Fibroblast of skin of right quadriceps (primary cell): ENCODE measurements around the gene GLT6D1.

ENCODE experiments used
- DNase-seq: peaks from one replicate; pipeline ENCODE4 v3.0.0-alpha.2; 2013

Gene GLT6D1

DNA sequence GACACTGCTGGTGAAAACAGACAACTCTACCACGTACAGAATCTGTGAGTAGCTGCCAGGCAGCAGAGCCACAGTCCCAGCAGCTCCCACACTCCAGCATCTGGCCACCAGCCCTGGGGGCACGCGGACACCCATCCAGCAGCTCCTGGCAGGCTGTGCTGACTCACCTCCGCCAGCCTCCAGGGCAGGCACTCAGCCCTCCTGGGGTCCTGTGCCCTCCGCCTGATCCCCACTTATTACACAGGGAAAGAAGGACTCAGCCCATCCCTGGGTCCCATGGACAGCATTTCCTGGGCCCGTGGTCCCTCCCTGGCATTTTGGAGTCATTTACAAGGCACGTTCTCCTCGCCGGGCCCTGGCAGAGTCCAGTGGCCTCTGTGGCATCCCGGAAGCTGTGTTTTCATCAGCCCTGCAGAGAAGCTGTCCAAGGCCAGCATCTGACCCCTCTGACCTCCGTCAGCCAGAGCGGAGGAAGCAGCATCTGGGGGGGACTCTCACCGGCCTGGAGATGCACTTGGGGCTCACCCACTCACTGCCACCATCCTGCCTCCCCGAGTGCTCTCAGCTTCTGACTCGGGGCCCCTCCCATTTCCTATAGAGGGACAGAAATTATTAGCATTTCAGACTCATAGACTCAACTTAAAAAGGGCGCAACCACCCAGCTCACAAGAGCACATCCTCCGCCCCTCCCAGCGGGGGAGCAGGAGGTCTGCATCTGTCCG, 56.2 kb downstream of the GLT6D1 start:
- DNase-seq, result no peak

DNA sequence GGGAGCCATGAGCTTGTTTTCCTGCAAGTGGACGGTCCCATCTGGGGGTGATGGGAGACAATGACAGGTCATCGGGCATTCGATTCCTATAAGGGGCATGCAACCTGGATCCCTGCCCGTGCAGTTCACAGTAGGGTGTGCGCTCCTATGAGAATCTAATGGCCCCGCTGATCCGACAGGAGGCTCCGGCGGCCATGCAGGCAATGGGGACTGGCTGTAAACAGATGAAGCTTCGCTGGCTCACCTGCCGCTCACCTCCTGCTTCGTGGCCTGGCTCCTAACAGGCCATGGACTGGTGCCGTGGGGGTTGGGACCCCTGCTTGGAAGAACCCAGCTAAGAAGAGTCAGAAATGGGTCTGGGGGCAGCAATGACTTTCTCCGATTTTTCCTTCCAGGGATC, 56.8 kb downstream of the GLT6D1 start:
- no peak for DNase-seq

GRCh38 chr9:135581636-135582426, 57.5 kb downstream of the GLT6D1 start:
- no peak for DNase-seq

GRCh38 chr9:135580664-135581380, 58.5 kb downstream of the GLT6D1 start:
- no peak for DNase-seq

- no peak for DNase-seq
These were observed 59.3 kb downstream of the GLT6D1 start for GRCh38 chr9:135579889-135580660.

DNA sequence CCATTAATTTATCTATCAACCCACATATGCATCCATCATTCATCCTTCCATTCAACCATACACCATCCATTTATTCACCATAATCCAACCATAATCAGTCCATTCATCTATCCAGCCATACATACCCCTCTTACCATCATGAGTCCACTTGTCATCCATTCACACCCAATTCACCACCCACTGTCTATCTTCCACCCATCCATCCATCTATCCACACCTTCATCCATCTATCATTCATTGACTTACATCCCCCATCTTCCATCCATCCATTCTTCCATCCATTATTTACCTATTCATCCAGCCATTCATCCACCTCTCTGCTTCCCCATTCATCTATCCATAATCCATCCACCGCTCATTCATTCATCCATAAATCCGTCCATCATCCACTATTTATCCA, 60.0 kb downstream of the GLT6D1 start:
- no peak for DNase-seq

DNA sequence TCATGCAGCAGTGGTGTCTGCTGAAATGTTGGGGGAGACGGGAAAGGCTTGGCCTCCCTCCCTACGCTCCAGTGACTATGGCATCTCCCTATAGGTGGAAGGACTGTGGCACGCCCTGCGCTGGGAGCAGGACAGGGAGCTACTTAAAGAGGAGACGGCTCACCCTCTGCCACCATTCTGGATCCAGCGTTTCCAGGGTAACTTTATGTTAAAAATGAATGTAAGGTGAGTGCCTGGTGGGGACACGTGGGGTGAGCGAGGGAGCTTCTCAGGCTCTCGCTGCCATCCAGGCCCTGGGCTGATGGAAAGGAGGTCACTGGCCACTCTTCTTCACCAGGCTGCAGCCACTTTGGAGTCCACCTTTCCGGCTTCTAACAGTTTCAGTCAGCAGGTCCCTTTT, 62.1 kb downstream of the GLT6D1 start:
- DNase-seq, result no peak

- DNase-seq, result no peak
These were observed 63.2 kb downstream of the GLT6D1 start for GRCh38 chr9:135575995-135576631.

DNA sequence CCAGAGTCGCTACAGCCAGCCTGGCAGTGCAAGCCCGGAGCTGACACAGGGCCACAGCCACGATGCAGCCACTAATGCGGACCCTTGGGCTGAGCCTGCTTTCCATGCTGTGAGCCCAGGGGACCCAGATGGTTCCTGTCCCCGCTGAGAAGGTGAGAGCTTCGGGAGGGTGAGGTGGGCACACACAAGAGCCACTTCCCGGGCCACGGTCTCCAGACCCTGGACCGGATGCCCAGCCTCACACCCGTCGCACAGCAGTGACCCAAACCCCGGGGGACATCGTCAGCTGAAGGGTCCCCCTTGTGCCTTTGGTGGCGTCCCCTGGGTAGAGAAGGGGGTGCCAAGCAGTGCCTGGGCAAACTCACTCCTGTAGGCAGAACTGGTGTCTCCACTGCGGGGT, 64.4 kb downstream of the GLT6D1 start:
- no peak for DNase-seq

DNA sequence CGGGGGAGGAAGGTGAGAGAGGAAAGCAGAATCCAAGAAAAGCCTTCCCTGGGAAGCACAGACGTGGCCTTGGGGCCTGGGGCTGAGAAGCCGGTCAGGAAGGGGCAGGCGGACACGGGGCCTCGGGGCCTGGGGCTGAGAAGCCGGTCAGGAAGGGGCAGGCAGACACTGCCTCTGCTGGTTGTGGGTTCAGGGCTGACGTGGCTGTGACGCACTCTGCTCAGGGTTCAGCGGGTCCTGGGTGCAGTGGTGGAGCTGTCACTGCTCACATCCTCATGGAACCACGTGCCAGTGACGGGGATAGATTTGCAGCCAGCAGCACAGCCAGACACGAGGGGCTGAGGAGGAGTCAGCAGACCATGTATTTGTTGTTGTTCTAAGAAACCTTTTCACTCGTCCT, 65.0 kb downstream of the GLT6D1 start:
- no peak for DNase-seq
